ENCODE data around the gene ZNF330.

- TF ChIP-seq POLR2A (IDR thresholded peaks at IDR 0.05) (no peak), CTCF (IDR thresholded peaks at IDR 0.05) (no peak), POLR2AphosphoS5 (IDR thresholded peaks at IDR 0.05) (no peak), EP300 (IDR thresholded peaks at IDR 0.05) (no peak)
Observed at GRCh38 chr4:141195095-141195707, 25.5 kb upstream of the ZNF330 start.

Data from suprapubic skin (tissue), 4 donors.